Inflammatory macrophage treated with lipopolysaccharide for 4 hours (primary cell): ENCODE results near the gene IL16.

Experiments used
- DNase-seq: peaks from one replicate; pipeline ENCODE4 v3.0.0-alpha.2; 2020

The IL16 gene

GRCh38 chr15:81297147-81297572, 100.5 kb downstream of the IL16 start:
- DNase-seq: no peak

GRCh38 chr15:81297603-81298575, 101.2 kb downstream of the IL16 start:
- peak; percentile 84 for DNase-seq

- no peak for DNase-seq
These were observed 101.9 kb downstream of the IL16 start for GRCh38 chr15:81298611-81299010.

GRCh38 chr15:81299156-81299555, 102.5 kb downstream of the IL16 start:
- DNase-seq: peak; percentile 67

GRCh38 chr15:81299630-81300273, 103.1 kb downstream of the IL16 start:
- no peak for DNase-seq

GRCh38 chr15:81301385-81301784, 104.7 kb downstream of the IL16 start:
- no peak for DNase-seq

- DNase-seq: peak; percentile 97
These were observed 105.2 kb downstream of the IL16 start for GRCh38 chr15:81301815-81302399.

- peak; percentile 75 for DNase-seq
These were observed 106.0 kb downstream of the IL16 start for GRCh38 chr15:81302701-81303109.

GRCh38 chr15:81303244-81304225, 106.9 kb downstream of the IL16 start:
- peak; percentile 40 for DNase-seq

GRCh38 chr15:81304226-81304625, 107.5 kb downstream of the IL16 start:
- DNase-seq: peak; percentile 91

- no peak for DNase-seq
These were observed 111.6 kb downstream of the IL16 start for GRCh38 chr15:81308260-81308659.

GRCh38 chr15:81309647-81310450, 113.2 kb downstream of the IL16 start:
- no peak for DNase-seq

- DNase-seq: no peak
These were observed 113.8 kb downstream of the IL16 start for GRCh38 chr15:81310480-81310879.

GRCh38 chr15:81311752-81312464, 115.2 kb downstream of the IL16 start:
- peak; percentile 96 for DNase-seq

- peak; percentile 98 for DNase-seq
These were observed 116.3 kb downstream of the IL16 start for GRCh38 chr15:81312790-81313543.

- no peak for DNase-seq
These were observed 117.0 kb downstream of the IL16 start for GRCh38 chr15:81313686-81314085.

GRCh38 chr15:81314378-81314777, 117.7 kb downstream of the IL16 start:
- DNase-seq: no peak

- DNase-seq: no peak
These were observed 118.9 kb downstream of the IL16 start for GRCh38 chr15:81315452-81316175.

GRCh38 chr15:81316267-81316666, 119.6 kb downstream of the IL16 start:
- no peak for DNase-seq
